GM12878 (cell line): Measurements from ENCODE around the gene ATP10D. TPM values are rescaled to one million over a fixed set of nuclear protein-coding genes. Genes with fewer than 3 reads are reported as not detected.

Experiments used
- ATAC-seq: fragments of 200-7000 bp; cut with Tn5 transposase; 3 replicates; pipeline ENCODE4 v1.9.1; 2020; ENCODE audit warnings: mild to moderate bottlenecking, moderate library complexity
- BruUV-seq: library from RNA; stranded (reverse); fragments of 400-500 nt; replicated peaks from 2 replicates; lab custom pipeline; 2021; lab: Mats Ljungman, UMichigan
- CTCF ChIA-PET: fragments of 300-600 bp; sonication (Branson Sonifier 250); formaldehyde crosslinking; extraction: SDS; loops from one replicate; lab custom pipeline; 2021; ENCODE audit warnings: inconsistent platforms; lab: Yijun Ruan, JAX
- POLR2A ChIA-PET: fragments of 350-600 bp; formaldehyde crosslinking; extraction: SDS; loops from one replicate; lab custom pipeline; 2021; ENCODE audit warnings: inconsistent platforms; lab: Charles Lee
- RAD21 ChIA-PET: fragments of 300-600 bp; sonication (Branson Sonifier 250); formaldehyde crosslinking; loops from one replicate; lab custom pipeline; 2023; ENCODE audit warnings: antibody characterized with exemption; ENCODE audit not compliant: unreplicated experiment; lab: Charles Lee
- SMC1A ChIA-PET: fragments of 300-600 bp; sonication (Branson Sonifier 250); formaldehyde crosslinking; loops from one replicate; lab custom pipeline; 2023; ENCODE audit not compliant: unreplicated experiment, uncharacterized antibody; lab: Charles Lee
- DNase-seq: peaks from one replicate; pipeline ENCODE4 v3.0.0-alpha.2; 2011; ENCODE audit warnings: low read depth, low spot score
- FAIRE-seq: peaks from 3 replicates; lab custom pipeline; 2011; peaks lifted over from hg19 to GRCh38; lab: Jason Lieb, UNC
- H2AFZ ChIP-seq: 2 replicates; pipeline ENCODE4 v1.6.0; 2011; ENCODE audit warnings: low read depth, low read length, control low read depth; ENCODE audit not compliant: control insufficient read depth
- H3K27ac ChIP-seq: 2 replicates; pipeline ENCODE4 v1.5.1; 2011; ENCODE audit warnings: control low read depth; ENCODE audit not compliant: control insufficient read depth, insufficient read depth
- H3K27me3 ChIP-seq, 2 experiments: replicated peaks in 1 of 2; 2 replicates each; pipeline versions ENCODE4 v1.6.0 to v1.6.1; 2011; ENCODE audit warnings: low read length in 1 of 2; ENCODE audit not compliant: control insufficient read depth in 2 of 2, insufficient read depth in 2 of 2
- H3K36me3 ChIP-seq, 2 experiments: 2 replicates each; pipeline ENCODE4 v1.5.1; 2011; ENCODE audit warnings: low read length in 1 of 2; ENCODE audit not compliant: control insufficient read depth in 2 of 2, insufficient read depth in 2 of 2
- H3K4me1 ChIP-seq: 2 replicates; pipeline ENCODE4 v1.6.1; 2011; ENCODE audit warnings: mild to moderate bottlenecking, low read length, moderate library complexity, mixed read lengths; ENCODE audit not compliant: control insufficient read depth, insufficient read depth
- H3K4me2 ChIP-seq: 2 replicates; pipeline ENCODE4 v1.6.0; 2011; ENCODE audit warnings: control low read depth; ENCODE audit not compliant: control insufficient read depth, insufficient read depth
- H3K4me3 ChIP-seq: fragments of 200-600 bp; sonication (generic); 2 replicates; pipeline ENCODE4 v1.5.1; 2016
- H3K79me2 ChIP-seq: 2 replicates; pipeline ENCODE4 v1.6.0; 2011; ENCODE audit warnings: low read length; ENCODE audit not compliant: control insufficient read depth, insufficient read depth
- H3K9ac ChIP-seq: 2 replicates; pipeline ENCODE4 v1.8.0; 2011; ENCODE audit warnings: low read length, control low read depth, mixed read lengths; ENCODE audit not compliant: control insufficient read depth, insufficient read depth
- H3K9me3 ChIP-seq: replicated peaks from 3 replicates; pipeline ENCODE4 v1.5.1; 2011; ENCODE audit warnings: mild to moderate bottlenecking, low read length; ENCODE audit not compliant: control insufficient read depth, insufficient read depth
- H4K20me1 ChIP-seq: 2 replicates; pipeline ENCODE4 v1.6.0; 2011; ENCODE audit not compliant: control insufficient read depth, insufficient read depth
- EGR1 ChIP-seq, 2 experiments: IDR thresholded peaks; 1 replicate in 1 of 2; 2 replicates in 1 of 2; pipeline ENCODE4 v1.6.1; 2011 to 2012; ENCODE audit warnings: low read depth in 2 of 2, low read length in 2 of 2, borderline replicate concordance in 1 of 2, mild to moderate bottlenecking in 1 of 2, moderate library complexity in 1 of 2
- MLLT1 ChIP-seq: fragments of 450-650 bp; IDR thresholded peaks from 2 replicates; pipeline ENCODE4 v1.6.1; 2016; ENCODE audit warnings: mild to moderate bottlenecking
- WGBS: methylation state at CpG from one replicate; pipeline ENCODE4 v1.1.6; 2016; ENCODE audit warnings: low lambda C conversion rate; ENCODE audit not compliant: insufficient replicate concordance, insufficient coverage; ENCODE audit errors: missing lambda C conversion rate; 5-methylcytosine and 5-hydroxymethylcytosine counted together
- in situ Hi-C: fragments of 300-500 bp; cut with MboI; formaldehyde crosslinking; loops from 9 replicates; pipeline ENCODE4 v1.14.3; 2018; ENCODE audit warnings: mixed read lengths
- intact Hi-C: fragments of 100-400 bp; cut with micrococcal nuclease; formaldehyde crosslinking; loops from one replicate; pipeline ENCODE4 v1.14.2; 2022; ENCODE audit not compliant: unreplicated experiment
- polyA plus RNA-seq, 11 experiments: library from polyadenylated mRNA; depleted of rRNA in 4 of 11; unstranded in 6 of 11; stranded (reverse) in 5 of 11; fragments of >200 nt; fragmentation: Nextera tagmentation in 4 of 11; fragmentation: Illumina TruSeq in 1 of 11; extraction: Ambion mirVana in 4 of 11; extraction: Trizol in 1 of 11; gene quantifications; 1 replicate in 1 of 11; 2 replicates in 10 of 11; pipeline versions ENCODE4 v1.2.1 to v1.2.3, GENCODE V29; 2011 to 2016; ENCODE audit warnings: inconsistent platforms in 2 of 11, missing spikeins in 2 of 11, low read depth in 1 of 11
- total RNA-seq, 4 experiments: library from RNA; depleted of rRNA in 3 of 4; stranded (reverse); fragments of >200 nt in 3 of 4; fragmentation: Illumina TruSeq in 1 of 4; extraction: Trizol in 1 of 4; gene quantifications; 2 replicates each; pipeline versions ENCODE4 v1.2.1 to v1.2.3, GENCODE V29; 2013 to 2021
- TF ChIP-seq, protein P1 (sequence below): fragments of 450-650 bp; IDR thresholded peaks from 2 replicates; pipeline ENCODE4 v1.6.1; 2017; ENCODE audit warnings: mild to moderate bottlenecking

The ATP10D gene
- total and polyA plus RNA-seq, 10 of the 15 experiments (the other 5 are each of a cell fraction or from before 2014, with no cell fraction given): 10.2 to 50.3 (median 19.1) TPM

DNA sequence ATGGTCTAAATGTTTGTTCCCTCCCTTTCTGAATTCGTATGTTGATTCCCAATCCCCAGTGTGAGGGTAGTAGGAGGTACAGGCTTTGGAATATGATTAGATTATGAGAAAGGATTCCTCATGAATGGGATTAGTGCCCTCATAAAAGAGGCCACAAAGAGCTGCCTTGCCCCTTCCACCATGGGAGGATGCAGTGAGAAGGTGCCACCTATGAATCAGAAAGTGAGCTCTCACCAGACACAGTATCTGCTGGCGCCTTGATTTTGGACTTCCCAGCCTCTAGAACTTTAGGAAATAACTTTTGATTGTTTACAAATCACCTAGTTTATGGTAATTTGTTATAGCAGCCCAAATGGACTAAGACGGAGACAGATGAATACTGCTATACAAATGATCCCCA lies 3.6 kb downstream of the ATP10D start:
- Histone ChIP-seq H3K9ac (no peak overlapping the region), H3K9me3 (peaks cover 2% of the 10 kb centered on the region; the same call in 1 of the 3 replicates), H3K27me3 (no peaks in the 10 kb centered on the region), H3K4me1 (peaks cover 18% of the 10 kb centered on the region), H3K36me3 (no peaks in the 10 kb centered on the region), H2AFZ (no peak overlapping the region), H3K4me3 (no peak overlapping the region)
- RAD21 ChIA-PET: interaction anchor here (0.8 to 3.4 kb wide), 8 partner anchors 10 to 76 kb away, joined by 3 to 37 read pairs (median 10); partner anchors contain the start of gene COMMD8
- ATAC-seq (no peak), DNase-seq (no peak), FAIRE-seq (no peak)
- SMC1A ChIA-PET: interaction anchor here (0.5 to 3.9 kb wide), 14 partner anchors 10 to 368 kb away, joined by 3 to 39 read pairs (median 5); no protein-coding TSS in a partner anchor
- no TSS peak for BruUV-seq
- whole genome bisulfite sequencing: 33% methylated on average over 3 of the region's 3 CpGs
- intact Hi-C loops: loop anchor here (5.0 kb wide), 1 partner anchor 779 kb away; the partner anchor contains the start of gene TEC
- POLR2A ChIA-PET: interaction anchor here (0.6 to 2.5 kb wide), 8 partner anchors 10 to 560 kb away, joined by 3 to 7 read pairs (median 6); partner anchors contain the start of gene COMMD8
- CTCF ChIA-PET: interaction anchor here (1.1 to 4.0 kb wide), 6 partner anchors 10 to 76 kb away, joined by 3 to 30 read pairs (median 24); partner anchors contain the start of gene COMMD8
- in situ Hi-C loops: no loop called here
- no peak for TF ChIP-seq EGR1 (IDR thresholded peaks at IDR 0.05; ENCODE audit: borderline replicate concordance in 1 of 2, low read depth in 2 of 2, low read length in 2 of 2)
- TF ChIP-seq MLLT1: 0 out of 2 replicates have a peak, but pooled peaks have one; percentile 48
- TF ChIP-seq, protein P1, sequence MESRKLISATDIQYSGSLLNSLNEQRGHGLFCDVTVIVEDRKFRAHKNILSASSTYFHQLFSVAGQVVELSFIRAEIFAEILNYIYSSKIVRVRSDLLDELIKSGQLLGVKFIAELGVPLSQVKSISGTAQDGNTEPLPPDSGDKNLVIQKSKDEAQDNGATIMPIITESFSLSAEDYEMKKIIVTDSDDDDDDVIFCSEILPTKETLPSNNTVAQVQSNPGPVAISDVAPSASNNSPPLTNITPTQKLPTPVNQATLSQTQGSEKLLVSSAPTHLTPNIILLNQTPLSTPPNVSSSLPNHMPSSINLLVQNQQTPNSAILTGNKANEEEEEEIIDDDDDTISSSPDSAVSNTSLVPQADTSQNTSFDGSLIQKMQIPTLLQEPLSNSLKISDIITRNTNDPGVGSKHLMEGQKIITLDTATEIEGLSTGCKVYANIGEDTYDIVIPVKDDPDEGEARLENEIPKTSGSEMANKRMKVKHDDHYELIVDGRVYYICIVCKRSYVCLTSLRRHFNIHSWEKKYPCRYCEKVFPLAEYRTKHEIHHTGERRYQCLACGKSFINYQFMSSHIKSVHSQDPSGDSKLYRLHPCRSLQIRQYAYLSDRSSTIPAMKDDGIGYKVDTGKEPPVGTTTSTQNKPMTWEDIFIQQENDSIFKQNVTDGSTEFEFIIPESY: peak; percentile 90
- TF ChIP-seq, all 136 proteins: peak for 2
- Histone ChIP-seq H4K20me1 (no peaks in the 10 kb centered on the region), H3K79me2 (peaks cover 48% of the 10 kb centered on the region), H3K4me2 (peak overlapping the region; percentile 12; the same call in 1 of the 2 replicates), H3K27ac (no peak overlapping the region)
